Omental fat pad (tissue), 4 donors: ENCODE results near the gene CLEC17A. TPM values are rescaled to one million over a fixed set of nuclear protein-coding genes. Genes with fewer than 3 reads are reported as not detected.

ENCODE experiments used
- ATAC-seq: fragments of 150-250 bp; one replicate; pipeline ENCODE4 v1.9.1; 2016; ENCODE audit warnings: mild to moderate bottlenecking, moderate library complexity; ENCODE audit not compliant: low FRiP score
- DNase-seq: peaks from one replicate; pipeline ENCODE4 v3.0.0-alpha.2; 2019; ENCODE audit warnings: low spot score
- CTCF ChIP-seq, 3 donors: fragments of 450-650 bp; IDR thresholded peaks; one replicate each; pipeline ENCODE4 v1.5.1; 2016 to 2017; ENCODE audit warnings: antibody characterized with exemption in 3 of 3, mild to moderate bottlenecking in 3 of 3, moderate library complexity in 2 of 3
- total RNA-seq, 4 donors: library from RNA; depleted of rRNA; stranded (reverse); fragments of >200 nt; gene quantifications; one replicate each; pipeline ENCODE4 v1.1.0, GENCODE V29; 2016

The CLEC17A gene
- total RNA-seq, 4 donors from 2014 or later: 0.19 TPM; not detected in 3

- no peak for TF ChIP-seq CTCF (IDR thresholded peaks at IDR 0.05)
- DNase-seq (no peak), ATAC-seq (no peak)
Measured at GRCh38 chr19:14648506-14648905, 65.6 kb downstream of the CLEC17A start.

GRCh38 chr19:14649020-14649419 is 66.1 kb downstream of the CLEC17A start:
- DNase-seq: no peak
- no peak for ATAC-seq
- TF ChIP-seq CTCF (IDR thresholded peaks at IDR 0.05): no peak

GRCh38 chr19:14650161-14650560 is 67.3 kb downstream of the CLEC17A start:
- no peak for DNase-seq
- ATAC-seq: no peak
- TF ChIP-seq CTCF (IDR thresholded peaks at IDR 0.05): no peak

GRCh38 chr19:14654786-14655560 is 72.1 kb downstream of the CLEC17A start:
- no peak for DNase-seq
- no peak for ATAC-seq
- TF ChIP-seq CTCF (IDR thresholded peaks at IDR 0.05): no peak

GRCh38 chr19:14655726-14656125 is 72.8 kb downstream of the CLEC17A start:
- DNase-seq: no peak
- TF ChIP-seq CTCF (IDR thresholded peaks at IDR 0.05): no peak
- no peak for ATAC-seq

GRCh38 chr19:14659874-14660489 is 77.1 kb downstream of the CLEC17A start:
- DNase-seq (no peak), ATAC-seq (no peak)
- no peak for TF ChIP-seq CTCF (IDR thresholded peaks at IDR 0.05)
